ENCODE measurements around the gene WNT6.
A peak's percentile ranks its signal among the peaks of the same experiment; 100 is the strongest.

WNT6 gene

GRCh38 chr2:218894151-218894879 lies 34.7 kb downstream of the WNT6 start:
- Histone ChIP-seq H3K36me3 (no peaks in the 10 kb centered on the region), H3K27ac (peak overlapping the region in 1 of 11 experiments; percentile 75; a peak in 1 of 22 replicates), H3K27me3 (peaks cover 24 to 90% (median 46%) of the 10 kb centered on the region in 11 experiments), H3K4me3 (no peak overlapping the region), H4K20me1 (peaks cover 0 to 87% (median 34%) of the 10 kb centered on the region in 11 experiments; a peak in 14 of 22 replicates), H3K4me1 (peaks cover 46 to 79% (median 72%) of the 10 kb centered on the region in 10 experiments), H3K9ac (peak overlapping the region in 2 of 11 experiments; percentile 8 to 11; a peak in 2 of 22 replicates), H3K4me2 (peak overlapping the region in 9 of 11 experiments; percentile 91 to 99 (median 98); a peak in 17 of 22 replicates), H3K9me3 (replicated peaks in 1 of 11) (no peaks in the 10 kb centered on the region)
- TF ChIP-seq Cebpa-rat (IDR thresholded peaks at IDR 0.05) = no peak

GRCh38 chr2:218894880-218895157 lies 35.2 kb downstream of the WNT6 start:
- Histone ChIP-seq H3K27ac (peak overlapping the region in 1 of 11 experiments; percentile 47; a peak in 2 of 22 replicates), H3K27me3 (peaks cover 29 to 91% (median 51%) of the 10 kb centered on the region in 11 experiments), H3K4me3 (no peak overlapping the region), H4K20me1 (peaks cover 0 to 83% (median 34%) of the 10 kb centered on the region in 11 experiments; a peak in 14 of 22 replicates), H3K36me3 (no peaks in the 10 kb centered on the region), H3K4me1 (peaks cover 46 to 79% (median 72%) of the 10 kb centered on the region in 10 experiments), H3K4me2 (peak overlapping the region in 9 of 11 experiments; percentile 91 to 99 (median 98); a peak in 16 of 22 replicates), H3K9me3 (replicated peaks in 1 of 11) (no peaks in the 10 kb centered on the region), H3K9ac (peak overlapping the region in 2 of 11 experiments; percentile 8 to 11; a peak in 1 of 22 replicates)
- TF ChIP-seq Cebpa-rat (IDR thresholded peaks at IDR 0.05) = no peak

GRCh38 chr2:218895326-218895725 lies 35.7 kb downstream of the WNT6 start:
- Histone ChIP-seq H3K27me3 (peaks cover 30 to 93% (median 56%) of the 10 kb centered on the region in 11 experiments), H3K4me2 (peak overlapping the region in 9 of 11 experiments; percentile 91 to 99 (median 98); a peak in 16 of 22 replicates), H3K9me3 (replicated peaks in 1 of 11) (no peaks in the 10 kb centered on the region), H3K36me3 (no peaks in the 10 kb centered on the region), H3K4me3 (no peak overlapping the region), H3K27ac (peak overlapping the region in 1 of 11 experiments; percentile 47; a peak in 3 of 22 replicates), H4K20me1 (peaks cover 0 to 78% (median 34%) of the 10 kb centered on the region in 11 experiments; a peak in 14 of 22 replicates), H3K9ac (no peak overlapping the region), H3K4me1 (peaks cover 46 to 79% (median 72%) of the 10 kb centered on the region in 10 experiments)
- no peak for TF ChIP-seq Cebpa-rat (IDR thresholded peaks at IDR 0.05)

- TF ChIP-seq Cebpa-rat (IDR thresholded peaks at IDR 0.05) = no peak
- Histone ChIP-seq H3K9ac (peak overlapping the region in 4 of 11 experiments; percentile 6 to 65 (median 22); a peak in 2 of 22 replicates), H3K4me2 (peak overlapping the region; percentile 92 to 99 (median 98)), H3K9me3 (replicated peaks in 1 of 11) (no peaks in the 10 kb centered on the region), H3K27ac (peak overlapping the region in 5 of 11 experiments; percentile 20 to 70 (median 58); a peak in 9 of 22 replicates), H3K4me1 (peaks cover 46 to 79% (median 72%) of the 10 kb centered on the region in 10 experiments), H3K4me3 (peak overlapping the region in 2 of 10 experiments; percentile 43 to 58; a peak in 3 of 20 replicates), H4K20me1 (peaks cover 0 to 74% (median 34%) of the 10 kb centered on the region in 11 experiments; a peak in 14 of 22 replicates), H3K36me3 (no peaks in the 10 kb centered on the region), H3K27me3 (peaks cover 30 to 99% (median 62%) of the 10 kb centered on the region in 11 experiments)
Measured at GRCh38 chr2:218895759-218896500, 36.3 kb downstream of the WNT6 start.

GRCh38 chr2:218896501-218897393 lies 37.1 kb downstream of the WNT6 start:
- peaks cover 30 to 91% (median 63%) of the 10 kb centered on the region in 11 experiments for H3K27me3 ChIP-seq
- peak overlapping the region; percentile 39 to 67 (median 53) for H3K4me3 ChIP-seq
- H3K4me2 ChIP-seq = peak overlapping the region; percentile 92 to 99 (median 98)
- H3K9me3 ChIP-seq (replicated peaks in 1 of 11) = no peaks in the 10 kb centered on the region
- peak overlapping the region; percentile 29 to 69 (median 50); a peak in 19 of 22 replicates for H3K9ac ChIP-seq
- H4K20me1 ChIP-seq = peaks cover 0 to 68% (median 33%) of the 10 kb centered on the region in 11 experiments; a peak in 14 of 22 replicates
- peaks cover 51 to 72% (median 69%) of the 10 kb centered on the region in 10 experiments for H3K4me1 ChIP-seq
- no peak for TF ChIP-seq Cebpa-rat (IDR thresholded peaks at IDR 0.05)
- H3K36me3 ChIP-seq = no peaks in the 10 kb centered on the region
- peak overlapping the region in 8 of 11 experiments; percentile 21 to 77 (median 62); a peak in 13 of 22 replicates for H3K27ac ChIP-seq

- H3K4me2 ChIP-seq = peak overlapping the region; percentile 92 to 99 (median 98)
- peak overlapping the region; percentile 29 to 69 (median 50); a peak in 19 of 22 replicates for H3K9ac ChIP-seq
- H3K4me3 ChIP-seq = peak overlapping the region; percentile 39 to 67 (median 53)
- H3K36me3 ChIP-seq = no peaks in the 10 kb centered on the region
- peaks cover 0 to 60% (median 27%) of the 10 kb centered on the region in 11 experiments; a peak in 13 of 22 replicates for H4K20me1 ChIP-seq
- H3K9me3 ChIP-seq (replicated peaks in 1 of 11) = no peaks in the 10 kb centered on the region
- TF ChIP-seq Cebpa-rat (IDR thresholded peaks at IDR 0.05) = no peak
- peak overlapping the region in 7 of 11 experiments; percentile 21 to 77 (median 63); a peak in 10 of 22 replicates for H3K27ac ChIP-seq
- peaks cover 55 to 68% (median 61%) of the 10 kb centered on the region in 10 experiments for H3K4me1 ChIP-seq
- peaks cover 30 to 86% (median 63%) of the 10 kb centered on the region in 11 experiments for H3K27me3 ChIP-seq
Measured at GRCh38 chr2:218897394-218898108, 37.9 kb downstream of the WNT6 start.

- peak overlapping the region; percentile 92 to 99 (median 98) for H3K4me2 ChIP-seq
- H3K27ac ChIP-seq = no peak overlapping the region; a peak in 1 of 22 replicates
- H3K4me3 ChIP-seq = peak overlapping the region in 8 of 10 experiments; percentile 43 to 67 (median 53); a peak in 11 of 20 replicates
- peaks cover 48 to 61% (median 54%) of the 10 kb centered on the region in 10 experiments for H3K4me1 ChIP-seq
- TF ChIP-seq Cebpa-rat (IDR thresholded peaks at IDR 0.05) = no peak
- no peaks in the 10 kb centered on the region for H3K36me3 ChIP-seq
- H3K9me3 ChIP-seq (replicated peaks in 1 of 11) = no peaks in the 10 kb centered on the region
- peaks cover 30 to 80% (median 63%) of the 10 kb centered on the region in 11 experiments for H3K27me3 ChIP-seq
- peak overlapping the region in 2 of 11 experiments; percentile 69; a peak in 2 of 22 replicates for H3K9ac ChIP-seq
- H4K20me1 ChIP-seq = peaks cover 0 to 53% (median 24%) of the 10 kb centered on the region in 11 experiments; a peak in 13 of 22 replicates
Measured at GRCh38 chr2:218898109-218898878, 38.7 kb downstream of the WNT6 start.
